Endothelial cell of umbilical vein (primary cell): ENCODE measurements around the gene COLEC11. TPM values are rescaled to one million over a fixed set of nuclear protein-coding genes. Genes with fewer than 3 reads are reported as not detected.

Source experiments
- BruUV-seq: library from RNA; stranded (reverse); fragments of 400-500 nt; replicated peaks from 2 replicates; lab custom pipeline; 2021; lab: Mats Ljungman, UMichigan
- CTCF ChIA-PET: fragments of 300-600, 350-600 bp; sonication (Branson Sonifier 250); formaldehyde crosslinking; loops from one replicate; lab custom pipeline; 2021; ENCODE audit warnings: antibody characterized with exemption, inconsistent platforms; lab: Charles Lee
- POLR2A ChIA-PET: fragments of 300-600, 350-600 bp; sonication (Branson Sonifier 250); formaldehyde crosslinking; loops from one replicate; lab custom pipeline; 2021; ENCODE audit warnings: antibody characterized with exemption, inconsistent platforms; lab: Charles Lee
- DNase-seq: peaks from one replicate; pipeline ENCODE4 v3.0.0-alpha.2; 2011; ENCODE audit warnings: low read depth, low spot score
- FAIRE-seq: peaks from 2 replicates; lab custom pipeline; 2011; peaks lifted over from hg19 to GRCh38; lab: Jason Lieb, UNC
- H2AFZ ChIP-seq: 2 replicates; pipeline ENCODE4 v1.6.0; 2012; ENCODE audit warnings: low read depth, low read length, control low read depth, inconsistent platforms
- H3K27ac ChIP-seq: 2 replicates; pipeline ENCODE4 v1.5.1; 2011; ENCODE audit warnings: low read depth, mild to moderate bottlenecking, control low read depth, low read length, moderate library complexity; ENCODE audit not compliant: insufficient read depth
- H3K27me3 ChIP-seq, 2 experiments: 2 replicates each; pipeline versions ENCODE4 v1.6.0 to v1.6.1; 2011; ENCODE audit warnings: low read length in 2 of 2, mixed read lengths in 1 of 2; ENCODE audit not compliant: control insufficient read depth in 2 of 2, insufficient read depth in 2 of 2
- H3K36me3 ChIP-seq, 2 experiments: 2 replicates in 1 of 2; 3 replicates in 1 of 2; pipeline ENCODE4 v1.5.1; 2011; ENCODE audit warnings: low read length in 2 of 2, mild to moderate bottlenecking in 1 of 2, moderate library complexity in 1 of 2; ENCODE audit not compliant: control insufficient read depth in 2 of 2, insufficient read depth in 2 of 2; ENCODE audit errors: extremely low read depth in 1 of 2
- H3K4me1 ChIP-seq: 3 replicates; pipeline ENCODE4 v1.5.1; 2011; ENCODE audit warnings: mild to moderate bottlenecking, low read length; ENCODE audit not compliant: control insufficient read depth, insufficient read depth; ENCODE audit errors: extremely low read depth
- H3K4me2 ChIP-seq: 2 replicates; pipeline ENCODE4 v1.6.1; 2011; ENCODE audit warnings: low read length, control low read depth, mixed read lengths; ENCODE audit not compliant: insufficient read depth
- H3K4me3 ChIP-seq, 3 experiments: fragments of 200-600 bp in 1 of 3; sonication (generic), shearing (Covaris generic) in 1 of 3; replicated peaks in 1 of 3; 2 replicates each; pipeline ENCODE4 v1.5.1; 2011 to 2016; ENCODE audit warnings: control low read depth in 3 of 3, low read length in 3 of 3, mild to moderate bottlenecking in 2 of 3, inconsistent platforms in 1 of 3, low read depth in 1 of 3, moderate library complexity in 1 of 3; ENCODE audit not compliant: insufficient read depth in 1 of 3
- H3K79me2 ChIP-seq: 2 replicates; pipeline ENCODE4 v1.6.0; 2012; ENCODE audit warnings: low read length, inconsistent platforms; ENCODE audit not compliant: control insufficient read depth, insufficient read depth
- H3K9ac ChIP-seq: replicated peaks from 2 replicates; pipeline ENCODE3; 2011; ENCODE audit warnings: low read length, control low read depth; ENCODE audit not compliant: insufficient read depth; ENCODE audit errors: extremely low read depth
- H3K9me1 ChIP-seq: replicated peaks from 3 replicates; pipeline ENCODE4 v1.6.0; 2011; ENCODE audit warnings: mild to moderate bottlenecking, low read length; ENCODE audit not compliant: control insufficient read depth, insufficient read depth; ENCODE audit errors: extremely low read depth
- H3K9me3 ChIP-seq: replicated peaks from 2 replicates; pipeline ENCODE4 v1.5.1; 2012; ENCODE audit warnings: low read length, inconsistent platforms; ENCODE audit not compliant: control insufficient read depth, insufficient read depth
- H4K20me1 ChIP-seq: replicated peaks from 2 replicates; pipeline ENCODE3; 2011; ENCODE audit warnings: mild to moderate bottlenecking, low read length; ENCODE audit not compliant: control insufficient read depth, insufficient read depth; ENCODE audit errors: extremely low read depth
- CTCF ChIP-seq, 2 donors: IDR thresholded peaks; 1 replicate in 1 of 2; 2 replicates in 1 of 2; pipeline ENCODE4 v1.5.1; 2011; ENCODE audit warnings: low read length in 2 of 2, mild to moderate bottlenecking in 2 of 2, moderate library complexity in 2 of 2, control low read depth in 1 of 2, inconsistent platforms in 1 of 2, low read depth in 1 of 2; ENCODE audit not compliant: insufficient read depth in 1 of 2; ENCODE audit errors: extremely low read depth in 1 of 2
- FOS ChIP-seq: IDR thresholded peaks from 2 replicates; pipeline ENCODE4 v1.6.1; 2011; ENCODE audit warnings: mild to moderate bottlenecking, low read length, moderate library complexity, borderline replicate concordance; ENCODE audit not compliant: insufficient read depth
- JUN ChIP-seq: IDR thresholded peaks from 2 replicates; pipeline ENCODE4 v1.6.1; 2011; ENCODE audit warnings: borderline replicate concordance, low read depth; ENCODE audit not compliant: insufficient read length, insufficient read depth
- MYC ChIP-seq: IDR thresholded peaks from one replicate; pipeline ENCODE4 v1.6.1; 2011; ENCODE audit warnings: mild to moderate bottlenecking, low read depth, low read length
- dilution Hi-C: fragments of 300-500 bp; cut with MboI; formaldehyde crosslinking; loops from one replicate; pipeline ENCODE4 v1.15.0; 2019; ENCODE audit warnings: low sequenced_read_pairs; ENCODE audit not compliant: extremely low pct_ligation_motif_present
- intact Hi-C: fragments of 100-400 bp; cut with micrococcal nuclease; formaldehyde crosslinking; loops from one replicate; pipeline ENCODE4 v1.10.0; 2022
- polyA plus RNA-seq, 4 experiments: library from polyadenylated mRNA; depleted of rRNA in 3 of 4; stranded (reverse) in 3 of 4; unstranded in 1 of 4; fragments of >200 nt; gene quantifications; 2 replicates each; pipeline versions ENCODE4 v1.2.1 to v1.2.3, GENCODE V29; 2011 to 2012; ENCODE audit warnings: missing spikeins in 1 of 4
- total RNA-seq: library from RNA; stranded (reverse); gene quantifications from 2 replicates; pipeline ENCODE4 v1.2.3, GENCODE V29; 2021

COLEC11 gene
- total and polyA plus RNA-seq, 2 donors (not counting 3 experiments of a cell fraction or from before 2014, with no cell fraction given) = 0.15 TPM; not detected in 1

- dilution Hi-C loops (no loop called here), intact Hi-C loops (no loop called here)
- Histone ChIP-seq H3K4me1 (no peaks in the 10 kb centered on the region), H3K4me3 (no peak overlapping the region), H3K27ac (no peak overlapping the region), H2AFZ (no peak overlapping the region), H3K36me3 (no peaks in the 10 kb centered on the region), H3K9ac (no peak overlapping the region), H3K27me3 (no peaks in the 10 kb centered on the region), H3K9me3 (no peaks in the 10 kb centered on the region), H3K4me2 (no peak overlapping the region), H3K79me2 (no peaks in the 10 kb centered on the region), H4K20me1 (no peaks in the 10 kb centered on the region), H3K9me1 (no peaks in the 10 kb centered on the region)
- no peak for TF ChIP-seq MYC
- no peak for TF ChIP-seq CTCF (IDR thresholded peaks at IDR 0.05; ENCODE audit: extremely low read depth in 1 of 2, insufficient read depth in 1 of 2, low read depth in 1 of 2, low read length in 2 of 2)
- TF ChIP-seq JUN = no peak
- no peak for DNase-seq
- CTCF ChIA-PET = interaction anchor here (0.7 kb wide), 1 partner anchor 41 kb away, joined by 3 read pairs; no protein-coding TSS in a partner anchor
- FAIRE-seq = no peak
- POLR2A ChIA-PET = no interaction called here
- BruUV-seq = no TSS peak
These were observed 16.1 kb downstream of the COLEC11 start for GRCh38 chr2:3610881-3611505.

GRCh38 chr2:3611589-3611988 is 16.7 kb downstream of the COLEC11 start:
- FAIRE-seq (no peak), DNase-seq (no peak)
- no peak overlapping the region for H3K4me2 ChIP-seq
- TF ChIP-seq FOS = no peak
- TF ChIP-seq MYC = no peak
- no peak overlapping the region for H3K27ac ChIP-seq
- no TSS peak for BruUV-seq
- H3K4me1 ChIP-seq = no peaks in the 10 kb centered on the region
- no peaks in the 10 kb centered on the region for H3K79me2 ChIP-seq
- H3K27me3 ChIP-seq = no peaks in the 10 kb centered on the region
- no peak overlapping the region for H3K9ac ChIP-seq
- no peak overlapping the region for H3K4me3 ChIP-seq
- intact Hi-C loops (no loop called here), dilution Hi-C loops (no loop called here)
- ChIA-PET POLR2A (no interaction called here), CTCF (no interaction called here)
- H2AFZ ChIP-seq = no peak overlapping the region
- no peaks in the 10 kb centered on the region for H3K9me1 ChIP-seq
- H3K36me3 ChIP-seq = no peaks in the 10 kb centered on the region
- no peaks in the 10 kb centered on the region for H3K9me3 ChIP-seq
- no peaks in the 10 kb centered on the region for H4K20me1 ChIP-seq
